Neural progenitor cell (in vitro differentiated cells): ENCODE measurements around the gene SYNCRIP. TPM values are rescaled to one million over a fixed set of nuclear protein-coding genes. Genes with fewer than 3 reads are reported as not detected.
"Not testable (repeated sequence)": the region's sequence is repeated elsewhere in the genome, so short reads cannot be mapped to it uniquely, and the experiment has no call there.

Experiments used
- DNase-seq: peaks from one replicate; pipeline ENCODE4 v3.0.0-alpha.2; 2016; ENCODE audit warnings: low spot score
- H2AFZ ChIP-seq: fragments of 200-600 bp; sonication (generic); replicated peaks from 2 replicates; pipeline ENCODE4 v1.6.1; 2016; ENCODE audit warnings: antibody characterized with exemption
- H3F3A ChIP-seq: fragments of 200-600 bp; sonication (generic); 2 replicates; pipeline ENCODE4 v1.6.1; 2016; ENCODE audit warnings: antibody characterized with exemption, low read depth
- H3K27ac ChIP-seq: fragments of 200-600 bp; sonication (generic); 2 replicates; pipeline ENCODE4 v1.5.1; 2016; ENCODE audit warnings: mild to moderate bottlenecking
- H3K27me3 ChIP-seq: fragments of 200-600 bp; sonication (generic); 2 replicates; pipeline ENCODE4 v1.6.1; 2016; ENCODE audit warnings: mild to moderate bottlenecking, moderate library complexity
- H3K36me3 ChIP-seq: fragments of 200-600 bp; sonication (generic); 2 replicates; pipeline ENCODE4 v1.5.1; 2016
- H3K4me1 ChIP-seq: fragments of 200-600 bp; sonication (generic); 2 replicates; pipeline ENCODE4 v1.6.1; 2016; ENCODE audit warnings: mixed run types
- H3K4me2 ChIP-seq: fragments of 200-600 bp; sonication (generic); 2 replicates; pipeline ENCODE4 v1.6.1; 2016
- H3K4me3 ChIP-seq: fragments of 200-600 bp; sonication (generic); 2 replicates; pipeline ENCODE4 v1.5.1; 2016
- H3K79me2 ChIP-seq: fragments of 200-600 bp; sonication (generic); 2 replicates; pipeline ENCODE4 v1.6.1; 2016; ENCODE audit warnings: low read depth
- H3K9ac ChIP-seq: fragments of 200-600 bp; sonication (generic); 2 replicates; pipeline ENCODE4 v1.6.1; 2016
- H3K9me3 ChIP-seq: fragments of 200-600 bp; sonication (generic); 2 replicates; pipeline ENCODE4 v1.5.1; 2016; ENCODE audit warnings: low read depth
- H4K20me1 ChIP-seq: fragments of 200-600 bp; sonication (generic); 2 replicates; pipeline ENCODE4 v1.6.1; 2016; ENCODE audit warnings: low read depth
- H3K27ac Mint-ChIP-seq: 3 replicates; pipeline ENCODE4 v1.8.0; 2021; ENCODE audit warnings: mixed read lengths
- H3K27me3 Mint-ChIP-seq: 2 replicates; pipeline ENCODE4 v1.8.0; 2022; ENCODE audit warnings: low read depth, mild to moderate bottlenecking, inconsistent platforms, moderate library complexity, mixed read lengths; ENCODE audit not compliant: insufficient read depth
- H3K36me3 Mint-ChIP-seq: 3 replicates; pipeline ENCODE4 v1.8.0; 2021; ENCODE audit warnings: mixed read lengths
- H3K4me1 Mint-ChIP-seq: 3 replicates; pipeline ENCODE4 v1.8.0; 2021; ENCODE audit warnings: mixed read lengths
- H3K4me3 Mint-ChIP-seq: 3 replicates; pipeline ENCODE4 v1.8.0; 2021; ENCODE audit warnings: mild to moderate bottlenecking, moderate library complexity, mixed read lengths
- H3K9me3 Mint-ChIP-seq: 3 replicates; pipeline ENCODE4 v1.8.0; 2020; ENCODE audit warnings: mixed read lengths
- CTCF ChIP-seq: fragments of 200-600 bp; sonication (generic); IDR thresholded peaks from 2 replicates; pipeline ENCODE4 v1.5.1; 2017; ENCODE audit warnings: antibody characterized with exemption, mild to moderate bottlenecking
- EZH2 ChIP-seq: fragments of 200-600 bp; sonication (generic); IDR thresholded peaks from 2 replicates; pipeline ENCODE4 v1.6.1; 2017; ENCODE audit warnings: antibody characterized with exemption, mild to moderate bottlenecking, moderate library complexity
- EZH2phosphoT487 ChIP-seq: fragments of 200-600 bp; sonication (generic); IDR thresholded peaks from 2 replicates; pipeline ENCODE4 v1.6.1; 2017; ENCODE audit warnings: antibody characterized with exemption
- total RNA-seq: library from RNA; depleted of rRNA; stranded (reverse); fragments of >200 nt; gene quantifications from 2 replicates; pipeline ENCODE4 v1.2.3, GENCODE V29; 2015; ENCODE audit warnings: low replicate concordance

Gene SYNCRIP
- total RNA-seq, 1 donor from 2014 or later, result 150 TPM

- no peak overlapping the region for H3K4me2 ChIP-seq
- H3K79me2 ChIP-seq, result peaks cover 18% of the 10 kb centered on the region
- Mint-ChIP-seq H3K4me1 (peaks cover 16% of the 10 kb centered on the region), H3K4me3 (no peak overlapping the region), H3K36me3 (peaks cover 26% of the 10 kb centered on the region), H3K27me3 (peaks cover 3% of the 10 kb centered on the region), H3K9me3 (peaks cover 29% of the 10 kb centered on the region), H3K27ac (no peak overlapping the region)
- TF ChIP-seq CTCF (no peak), EZH2 (no peak), EZH2phosphoT487 (no peak)
- no peak for DNase-seq
- no peak overlapping the region for H2AFZ ChIP-seq
- no peaks in the 10 kb centered on the region for H4K20me1 ChIP-seq
- peaks cover 31% of the 10 kb centered on the region for H3K27me3 ChIP-seq
- H3K36me3 ChIP-seq, result no peaks in the 10 kb centered on the region
- H3F3A ChIP-seq, result peaks cover 19% of the 10 kb centered on the region
- no peak overlapping the region for H3K27ac ChIP-seq
- H3K4me3 ChIP-seq, result no peak overlapping the region
- no peak overlapping the region for H3K9ac ChIP-seq
- H3K4me1 ChIP-seq, result no peaks in the 10 kb centered on the region
- no peaks in the 10 kb centered on the region for H3K9me3 ChIP-seq
Observed at GRCh38 chr6:85591207-85591606, 51.5 kb downstream of the SYNCRIP start.

DNA sequence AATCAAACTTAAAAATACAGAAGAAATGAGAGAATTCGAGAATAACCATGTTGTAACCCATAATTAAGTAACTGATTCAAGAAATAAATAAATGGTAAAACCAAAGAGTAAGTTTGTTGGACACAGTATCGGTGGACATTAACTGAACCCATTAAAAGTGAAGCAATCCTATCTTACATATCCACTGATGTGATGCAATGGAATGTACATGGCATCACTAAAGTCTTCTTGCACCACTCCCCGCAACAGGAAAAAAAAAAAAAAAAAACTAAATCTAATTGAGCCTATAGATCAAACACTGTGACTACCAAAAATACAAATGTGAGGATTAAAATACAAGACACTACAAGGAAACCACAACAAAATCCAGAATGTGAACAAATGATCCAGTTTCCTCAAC, 56.9 kb downstream of the SYNCRIP start:
- no peaks in the 10 kb centered on the region for H3K36me3 ChIP-seq
- H3K27ac Mint-ChIP-seq, result no peak overlapping the region
- no peaks in the 10 kb centered on the region for H3K27me3 Mint-ChIP-seq
- H3K36me3 Mint-ChIP-seq, result peaks cover 44% of the 10 kb centered on the region
- no peak overlapping the region for H3K9ac ChIP-seq
- no peak overlapping the region for H3K4me3 Mint-ChIP-seq
- H3K27me3 ChIP-seq, result no peaks in the 10 kb centered on the region
- H2AFZ ChIP-seq, result no peak overlapping the region
- no peak overlapping the region for H3K4me3 ChIP-seq
- no peaks in the 10 kb centered on the region for H3K4me1 Mint-ChIP-seq
- peaks cover 6% of the 10 kb centered on the region for H3K9me3 ChIP-seq
- peaks cover 41% of the 10 kb centered on the region for H3K79me2 ChIP-seq
- H4K20me1 ChIP-seq, result no peaks in the 10 kb centered on the region
- H3K4me1 ChIP-seq, result no peaks in the 10 kb centered on the region
- no peak for TF ChIP-seq EZH2
- TF ChIP-seq EZH2phosphoT487, result no peak
- TF ChIP-seq CTCF, result no peak
- no peaks in the 10 kb centered on the region for H3F3A ChIP-seq
- no peak overlapping the region for H3K4me2 ChIP-seq
- H3K27ac ChIP-seq, result no peak overlapping the region
- no peak for DNase-seq
- H3K9me3 Mint-ChIP-seq, result peaks cover 65% of the 10 kb centered on the region

- not testable (repeated sequence) for H3K4me1 Mint-ChIP-seq, H4K20me1 ChIP-seq, H3K4me2 ChIP-seq, H3K4me3 Mint-ChIP-seq, DNase-seq, H3K27ac Mint-ChIP-seq, H2AFZ ChIP-seq, H3F3A ChIP-seq, H3K27ac ChIP-seq, H3K36me3 ChIP-seq, H3K4me1 ChIP-seq, H3K9ac ChIP-seq, H3K27me3 Mint-ChIP-seq, H3K9me3 ChIP-seq, H3K27me3 ChIP-seq, H3K4me3 ChIP-seq
- H3K36me3 Mint-ChIP-seq, result peaks cover 30% of the 10 kb centered on the region
- H3K9me3 Mint-ChIP-seq, result peaks cover 48% of the 10 kb centered on the region
- peaks cover 46% of the 10 kb centered on the region for H3K79me2 ChIP-seq
Observed at GRCh38 chr6:85582832-85583231, 59.9 kb downstream of the SYNCRIP start.

DNA sequence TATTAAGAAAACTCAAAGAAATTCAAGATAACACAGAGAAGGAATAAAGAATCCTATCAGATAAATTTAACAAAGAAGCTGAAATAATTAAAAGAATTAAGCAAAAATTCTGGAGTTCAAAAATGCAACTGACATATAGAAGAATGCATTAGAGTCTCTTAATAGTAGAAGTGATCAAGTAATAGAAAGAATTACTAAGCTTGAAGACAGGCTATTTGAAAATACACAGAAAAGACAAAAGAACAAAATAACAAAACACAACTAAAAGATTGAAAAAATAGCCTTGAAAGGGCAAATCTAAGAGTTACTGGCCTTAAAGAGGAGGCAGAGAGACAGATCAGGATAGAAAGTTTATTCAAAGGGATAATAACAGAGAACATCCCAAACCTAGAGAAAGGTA, 61.1 kb downstream of the SYNCRIP start:
- Histone ChIP-seq H2AFZ (no peak overlapping the region), H3K36me3 (no peaks in the 10 kb centered on the region), H4K20me1 (no peaks in the 10 kb centered on the region), H3F3A (no peaks in the 10 kb centered on the region), H3K27ac (no peak overlapping the region), H3K9ac (no peak overlapping the region), H3K4me1 (no peaks in the 10 kb centered on the region), H3K4me3 (no peak overlapping the region), H3K4me2 (no peak overlapping the region), H3K9me3 (peaks cover 6% of the 10 kb centered on the region), H3K27me3 (no peaks in the 10 kb centered on the region), H3K79me2 (peaks cover 46% of the 10 kb centered on the region)
- H3K4me3 Mint-ChIP-seq, result no peak overlapping the region
- no peaks in the 10 kb centered on the region for H3K4me1 Mint-ChIP-seq
- TF ChIP-seq EZH2phosphoT487, result no peak
- no peak for TF ChIP-seq EZH2
- TF ChIP-seq CTCF, result no peak
- no peak for DNase-seq
- peaks cover 30% of the 10 kb centered on the region for H3K36me3 Mint-ChIP-seq
- no peak overlapping the region for H3K27ac Mint-ChIP-seq
- H3K9me3 Mint-ChIP-seq, result peaks cover 48% of the 10 kb centered on the region
- H3K27me3 Mint-ChIP-seq, result no peaks in the 10 kb centered on the region
